SH-SY5Y (cell line): ENCODE data around the gene PLA2G4E.

Experiments
- GATA2 ChIP-seq: IDR thresholded peaks from 2 replicates; pipeline ENCODE4 v1.6.1; 2011; ENCODE audit warnings: mild to moderate bottlenecking, low read depth, low read length
- GATA3 ChIP-seq: IDR thresholded peaks from 2 replicates; pipeline ENCODE4 v1.6.1; 2011; ENCODE audit warnings: low read depth, mild to moderate bottlenecking, low read length, moderate library complexity

DNA sequence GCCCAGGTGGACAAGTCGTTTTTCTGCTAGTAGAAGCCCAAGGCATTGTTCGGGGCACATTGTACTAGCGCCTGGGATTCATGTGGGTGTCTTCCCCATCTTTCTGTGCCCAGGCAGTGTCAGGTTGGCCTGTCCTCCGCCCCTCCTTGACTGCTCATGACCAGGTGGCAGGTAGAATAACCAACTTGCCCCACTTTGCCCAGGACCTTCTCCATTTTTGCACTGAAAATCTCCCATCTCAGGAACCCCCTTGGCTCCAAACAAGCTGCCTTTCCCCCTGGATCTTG lies 39.6 kb upstream of the PLA2G4E start:
- TF ChIP-seq GATA3 (no peak), GATA2 (no peak)
